HepG2 (cell line): ENCODE measurements around the gene CCDC30.

Experiments
- ZFP1 ChIP-seq: IDR thresholded peaks from 2 replicates; pipeline ENCODE4 v1.6.1; 2016
- TF ChIP-seq, protein P1 (sequence below): sonication (generic); formaldehyde crosslinking; IDR thresholded peaks from 2 replicates; pipeline ENCODE4 v1.4.0; 2020; ENCODE audit warnings: mild to moderate bottlenecking, missing genetic modification reagents

DNA sequence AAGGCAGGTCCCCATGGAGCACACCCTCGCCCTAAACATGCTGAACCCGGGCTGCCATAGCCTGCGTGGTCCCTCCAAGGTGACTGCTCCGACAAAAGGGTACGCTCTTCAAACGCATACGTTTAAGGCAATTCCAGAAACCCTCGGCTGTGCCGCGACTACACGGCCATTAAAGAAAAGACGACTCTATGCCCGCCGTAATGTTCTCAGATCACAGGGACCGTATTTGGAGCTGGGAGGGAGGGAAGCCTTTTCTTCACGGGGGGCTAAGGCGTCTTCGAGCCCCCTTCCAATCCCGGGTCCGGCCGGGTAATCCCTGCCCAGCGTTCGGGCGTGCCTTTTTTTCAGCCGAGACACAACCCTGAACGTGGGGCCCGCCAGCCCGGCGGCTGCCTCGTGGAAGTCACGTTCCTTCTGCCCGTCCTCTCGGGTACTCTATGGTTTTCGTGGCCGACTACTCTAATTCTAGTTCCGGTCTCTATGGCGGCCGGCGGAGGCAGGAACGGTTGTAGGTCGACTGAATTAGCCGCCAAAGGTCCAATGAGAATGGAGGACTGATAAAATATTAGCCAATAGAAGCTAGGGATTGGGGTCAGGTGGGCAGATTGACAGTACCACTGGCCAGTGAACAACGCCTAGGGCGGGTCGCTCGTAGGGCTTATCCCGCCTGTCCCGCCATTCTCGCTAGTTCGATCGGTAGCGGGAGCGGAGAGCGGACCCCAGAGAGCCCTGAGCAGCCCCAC is 218.8 kb downstream of the CCDC30 start, which contains the start of gene YBX1:
- no peak for TF ChIP-seq ZFP1 (CRISPR knock-in tag)
- TF ChIP-seq, protein P1, sequence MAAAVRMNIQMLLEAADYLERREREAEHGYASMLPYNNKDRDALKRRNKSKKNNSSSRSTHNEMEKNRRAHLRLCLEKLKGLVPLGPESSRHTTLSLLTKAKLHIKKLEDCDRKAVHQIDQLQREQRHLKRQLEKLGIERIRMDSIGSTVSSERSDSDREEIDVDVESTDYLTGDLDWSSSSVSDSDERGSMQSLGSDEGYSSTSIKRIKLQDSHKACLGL, result peak; percentile 77; the same call in 1 of the 2 replicates
